AG08396 (cell line): ENCODE data around the gene SOCS7.

Experiments
- DNase-seq: peaks from one replicate; pipeline ENCODE4 v3.0.0; 2012; ENCODE audit warnings: low spot score, mixed read lengths

Gene SOCS7

GRCh38 chr17:38363016-38363415, 11.4 kb downstream of the SOCS7 start:
- no peak for DNase-seq

DNA sequence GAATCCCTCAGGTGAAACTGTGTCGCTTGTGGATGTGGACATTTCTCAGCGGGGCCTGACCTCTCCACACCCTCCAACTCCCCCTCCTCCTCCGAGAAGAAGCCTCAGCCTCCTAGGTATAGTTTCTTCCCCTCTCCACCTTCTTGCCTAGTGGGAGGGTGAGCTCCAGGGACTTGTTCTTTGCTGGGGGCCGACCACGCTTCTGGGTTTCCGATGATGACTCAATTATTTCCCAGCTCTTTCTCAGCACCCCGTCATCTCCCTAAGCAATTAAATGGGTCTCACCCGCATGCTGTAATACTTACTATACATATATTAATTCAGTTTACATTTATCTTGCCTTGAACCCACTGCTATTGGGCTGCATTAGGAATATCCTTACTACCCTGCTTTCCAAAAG, 13.1 kb downstream of the SOCS7 start:
- DNase-seq: no peak

DNA sequence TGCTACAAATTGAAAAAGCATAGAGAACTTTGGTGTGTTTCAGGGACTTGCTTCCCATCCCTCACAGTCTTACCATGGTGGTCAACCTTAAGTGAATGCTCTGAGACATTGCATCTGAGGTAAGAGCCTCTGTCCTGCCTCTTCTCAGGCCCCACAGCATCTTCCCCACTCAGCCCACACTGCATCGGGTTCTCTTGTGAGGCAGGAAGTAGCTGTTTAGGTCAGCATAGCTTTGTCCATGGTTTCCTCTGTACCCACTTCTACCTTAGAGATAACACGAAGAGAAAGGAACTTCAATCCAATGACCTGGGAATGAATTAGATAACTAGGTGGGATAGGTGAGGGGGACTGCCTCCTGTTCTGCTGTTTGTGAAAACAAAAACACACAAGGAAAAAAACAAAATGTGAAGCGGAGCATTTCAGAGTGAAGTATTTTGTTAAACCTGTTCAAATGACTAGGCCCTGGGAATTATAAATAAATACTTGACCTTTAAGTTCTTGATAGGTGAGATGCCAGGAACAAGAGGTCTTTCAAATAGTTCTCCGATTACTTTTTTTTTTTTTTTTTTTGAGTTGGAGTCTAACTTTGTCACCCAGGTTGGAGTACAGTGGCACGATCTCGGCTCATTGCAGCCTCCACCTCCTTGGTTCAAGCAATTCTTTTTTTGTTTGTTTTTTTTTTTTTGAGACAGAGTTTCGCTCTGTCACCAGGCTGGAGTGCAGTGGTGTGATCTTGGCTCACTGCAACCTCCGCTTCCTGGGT, 17.7 kb downstream of the SOCS7 start:
- DNase-seq: no peak

GRCh38 chr17:38379448-38379847, 27.8 kb downstream of the SOCS7 start:
- no peak for DNase-seq

DNA sequence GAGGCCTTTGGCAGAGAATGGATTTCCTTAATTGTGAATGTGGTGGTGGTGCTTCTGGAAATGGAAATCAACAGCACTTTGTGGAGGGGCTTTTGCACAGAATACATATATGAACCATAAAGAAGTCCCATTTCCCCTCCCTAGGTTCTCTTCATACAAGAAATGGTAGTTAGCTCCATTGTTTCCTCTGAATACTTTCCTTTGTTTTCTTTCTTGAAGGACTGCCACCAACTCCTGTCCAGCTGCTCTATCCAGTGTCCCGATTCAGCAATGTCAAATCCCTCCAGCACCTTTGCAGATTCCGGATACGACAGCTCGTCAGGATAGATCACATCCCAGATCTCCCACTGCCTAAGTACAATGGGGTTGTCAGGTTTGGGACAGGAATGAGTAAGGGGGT, 43.4 kb downstream of the SOCS7 start:
- no peak for DNase-seq

DNA sequence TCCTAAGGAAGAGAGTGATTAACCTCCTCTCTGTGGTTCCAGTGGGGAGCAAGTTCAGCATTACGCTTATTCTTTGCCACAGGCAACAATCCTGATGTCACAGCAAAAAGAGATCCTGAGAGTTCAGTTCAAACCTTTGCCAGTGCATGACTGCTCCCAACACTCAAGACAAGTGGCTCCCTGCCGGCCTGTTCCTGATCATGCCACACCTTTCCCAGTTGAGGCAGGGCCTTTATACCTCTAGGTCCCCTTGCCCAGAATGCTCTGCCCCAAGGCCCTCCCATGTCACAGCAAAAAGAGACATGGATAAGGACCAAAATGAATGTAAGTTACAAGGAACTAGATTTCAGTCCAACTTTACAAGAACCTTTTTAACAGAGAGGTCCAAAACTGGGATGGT, 45.6 kb downstream of the SOCS7 start:
- no peak for DNase-seq

GRCh38 chr17:38400286-38400685, 48.6 kb downstream of the SOCS7 start:
- no peak for DNase-seq

GRCh38 chr17:38401459-38401858, 49.8 kb downstream of the SOCS7 start:
- no peak for DNase-seq

DNA sequence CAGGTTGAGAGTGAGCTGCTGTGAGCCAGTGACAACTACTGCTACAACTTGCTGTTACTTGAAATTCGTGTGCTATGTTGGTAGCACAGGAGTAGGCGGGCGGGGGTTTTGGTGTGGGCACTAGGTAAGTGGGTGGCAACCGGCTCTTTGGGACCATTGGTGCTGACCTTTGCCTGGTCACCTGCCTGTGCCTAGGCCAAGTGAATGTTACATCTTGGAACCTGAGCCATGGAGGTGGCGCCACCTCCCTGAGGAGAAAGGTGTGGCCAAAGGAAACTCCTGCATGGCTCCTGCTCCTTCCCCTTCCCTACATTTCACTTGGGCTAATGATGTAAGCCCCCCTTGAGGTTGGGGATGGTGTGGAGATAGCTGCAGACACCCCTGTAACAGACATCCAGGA, 51.3 kb downstream of the SOCS7 start:
- DNase-seq: no peak

GRCh38 chr17:38403491-38403890, 51.8 kb downstream of the SOCS7 start:
- no peak for DNase-seq

DNA sequence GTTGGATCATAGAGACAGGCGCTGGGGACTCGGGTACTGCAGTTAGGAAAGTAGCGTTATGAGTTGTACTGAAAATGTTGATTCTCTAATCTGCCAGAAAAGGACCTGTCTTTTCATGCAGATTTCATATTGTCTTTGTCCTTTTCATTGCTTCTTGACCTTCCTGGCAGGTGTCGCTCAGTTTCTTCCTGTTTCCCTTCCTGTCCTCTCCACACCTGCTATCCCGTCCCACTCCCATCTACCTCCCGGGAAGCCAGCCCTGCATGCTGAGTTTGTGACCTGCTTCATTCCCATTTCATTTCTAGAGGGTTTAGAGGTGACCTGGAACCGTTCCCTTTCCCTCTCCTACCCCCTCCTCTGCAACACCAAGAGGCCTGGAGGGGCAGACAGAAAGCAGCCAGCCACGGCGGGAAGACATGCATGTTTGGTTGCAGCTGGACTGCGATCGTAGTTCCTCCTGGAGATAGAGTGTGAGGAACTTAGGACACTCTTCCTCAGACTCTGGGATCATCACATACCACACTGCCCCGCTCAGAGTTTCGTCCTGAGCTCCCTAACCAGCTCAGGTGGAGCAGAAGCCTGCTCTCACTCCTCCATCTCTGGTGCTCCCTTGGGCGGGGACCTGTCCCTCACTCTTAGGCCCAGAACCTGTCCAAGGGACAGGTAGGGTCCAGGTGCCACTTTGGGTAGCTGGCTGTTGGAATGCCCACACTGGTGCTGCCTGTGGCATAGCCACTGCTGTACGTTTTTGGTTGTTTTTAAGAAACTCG, 52.7 kb downstream of the SOCS7 start:
- no peak for DNase-seq

- DNase-seq: no peak
Observed at GRCh38 chr17:38405654-38406053, 54.0 kb downstream of the SOCS7 start.

DNA sequence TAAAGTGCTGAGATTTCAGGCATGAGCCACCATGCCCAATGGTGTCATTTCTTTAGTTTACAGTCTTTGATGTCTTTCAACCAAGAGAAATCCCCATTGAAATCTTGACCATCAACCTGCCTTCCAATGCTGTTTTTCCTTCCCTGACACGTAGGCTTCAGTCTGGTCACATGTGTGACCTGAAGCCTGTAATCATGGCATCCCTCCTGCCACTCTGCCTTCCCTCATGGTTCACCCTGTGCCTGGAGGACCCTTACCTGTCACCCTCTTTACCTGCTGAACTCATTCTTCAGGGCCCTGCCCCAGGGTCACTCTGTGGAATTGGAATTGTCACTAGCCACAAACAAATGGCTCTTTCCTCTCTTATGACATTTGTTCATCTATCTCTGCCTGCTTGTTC, 58.6 kb downstream of the SOCS7 start:
- DNase-seq: no peak

DNA sequence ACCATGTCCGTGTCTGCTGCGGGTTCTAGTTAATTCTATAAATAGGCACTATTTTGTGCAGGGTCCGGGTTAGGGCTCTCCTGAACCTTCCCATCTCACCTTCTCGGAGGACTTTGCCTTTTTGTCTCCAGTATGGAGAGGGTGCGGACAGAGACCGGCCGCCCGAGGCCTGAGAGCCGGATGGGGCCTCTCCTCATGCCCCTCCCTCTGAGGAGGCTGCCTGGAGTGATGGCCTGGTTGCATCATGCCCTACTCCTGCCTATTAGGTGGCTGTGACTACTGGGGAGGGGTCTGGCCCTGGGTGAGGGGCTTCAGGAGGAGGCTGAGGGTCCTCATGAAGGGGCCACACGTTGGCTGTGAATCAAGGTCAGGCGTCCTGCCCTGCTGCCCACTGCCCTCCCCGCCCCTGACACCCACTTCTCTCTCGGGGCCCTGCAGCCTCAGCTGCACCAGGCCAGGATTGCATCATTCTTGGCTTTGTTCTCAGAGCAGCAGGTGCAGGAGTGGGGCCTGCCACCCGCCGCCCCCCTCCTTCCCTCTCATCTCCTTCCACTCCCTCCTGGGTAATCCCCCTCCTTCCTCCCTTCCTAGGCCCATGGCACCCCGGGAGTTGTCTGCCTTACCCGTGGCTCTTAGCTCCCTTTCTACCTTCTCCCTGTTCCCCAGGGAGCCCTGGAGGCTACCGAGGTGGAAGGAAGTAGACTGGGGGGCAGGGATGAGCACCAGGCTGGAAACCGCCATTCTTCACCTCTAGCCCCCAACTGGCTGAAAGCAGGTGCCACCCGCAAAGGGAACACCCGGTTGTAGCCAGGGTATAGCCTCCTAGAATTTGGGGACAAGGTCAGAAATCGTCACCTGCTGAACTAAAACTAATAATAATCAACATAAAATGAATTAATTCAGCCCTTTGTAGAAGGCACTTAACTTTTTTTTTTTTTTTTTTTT, 63.9 kb downstream of the SOCS7 start:
- peak; percentile 72 for DNase-seq

GRCh38 chr17:38416840-38417209, 65.2 kb downstream of the SOCS7 start:
- no peak for DNase-seq

- no peak for DNase-seq
Observed at GRCh38 chr17:38417210-38417951, 65.7 kb downstream of the SOCS7 start.

GRCh38 chr17:38418062-38418692, 66.5 kb downstream of the SOCS7 start:
- no peak for DNase-seq

DNA sequence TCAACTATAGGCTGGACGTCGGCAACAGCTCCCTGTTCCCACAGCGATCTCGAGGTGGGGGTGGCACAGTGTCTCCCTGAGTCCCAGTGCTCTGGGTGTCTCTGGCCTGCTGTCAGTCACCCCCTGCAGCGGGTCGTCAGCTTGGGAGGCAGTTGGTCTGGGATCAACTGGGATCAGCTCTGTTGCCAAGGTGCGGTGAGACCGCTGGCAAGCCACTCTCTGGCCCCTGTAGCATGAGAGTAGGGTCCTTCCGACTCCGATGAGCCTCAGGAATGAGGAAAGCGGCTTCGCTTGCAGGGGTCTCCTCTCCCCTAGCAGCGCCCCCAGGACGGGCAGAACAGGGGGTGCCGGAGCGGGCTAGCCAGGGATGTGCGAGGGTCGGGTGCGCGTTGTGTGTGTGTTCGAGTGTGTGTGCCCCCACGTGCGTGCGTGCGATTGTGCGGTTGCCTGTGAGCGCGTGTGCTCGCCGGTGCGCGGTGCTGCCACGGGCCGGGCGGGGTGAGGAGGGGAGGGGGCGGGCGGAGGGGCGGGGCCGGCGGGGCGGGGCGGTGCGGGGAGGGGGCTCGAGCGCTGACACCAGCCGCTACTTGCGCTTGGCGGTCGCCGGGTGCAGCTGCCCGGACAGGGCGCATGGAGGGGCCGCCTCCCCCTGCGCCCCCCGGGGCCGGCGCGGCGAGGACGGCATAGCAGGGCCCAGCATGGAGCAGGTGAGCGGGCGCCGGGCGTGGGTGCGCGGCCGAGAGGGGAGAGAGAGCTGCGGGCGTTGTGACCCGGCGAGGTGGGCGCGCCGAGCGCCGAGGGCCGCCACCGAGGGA, 67.3 kb downstream of the SOCS7 start:
- peak; percentile 38 for DNase-seq

DNA sequence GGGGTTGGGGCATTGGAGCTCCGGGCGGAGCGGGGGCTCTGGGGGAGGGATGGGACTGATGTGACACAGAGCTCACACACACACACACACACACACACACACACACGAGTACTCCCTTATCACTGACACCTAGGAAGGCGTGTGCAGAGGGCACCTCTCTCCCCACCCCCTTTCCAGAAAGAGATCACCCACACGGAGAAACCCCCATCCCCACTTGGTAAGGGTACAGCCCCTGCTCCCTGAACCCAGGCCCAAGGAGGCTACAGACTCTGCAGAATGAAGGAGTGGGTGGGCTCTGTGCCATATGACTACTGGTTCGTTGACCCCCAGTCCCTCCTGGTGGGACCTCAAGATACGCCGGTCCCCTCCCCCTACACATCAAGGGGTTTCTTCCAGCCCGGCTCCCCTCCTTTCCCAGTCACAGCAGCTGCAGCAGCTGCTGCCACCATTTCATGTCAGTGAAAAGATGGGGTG, 67.9 kb downstream of the SOCS7 start:
- no peak for DNase-seq

GRCh38 chr17:38420518-38420917, 68.9 kb downstream of the SOCS7 start:
- DNase-seq: no peak
